OCI-LY1 (cell line): ENCODE results near the gene PEX1.

Experiments
- H2AFZ ChIP-seq: fragments of 200-600 bp; sonication (generic), shearing (Covaris generic); 2 replicates; pipeline ENCODE4 v1.6.0; 2014; ENCODE audit warnings: antibody characterized with exemption, mild to moderate bottlenecking, low read length
- H3F3A ChIP-seq: fragments of 200-600 bp; sonication (generic), shearing (Covaris generic); 2 replicates; pipeline ENCODE4 v1.6.0; 2014; ENCODE audit warnings: mild to moderate bottlenecking, antibody characterized with exemption, low read length, moderate library complexity; ENCODE audit not compliant: insufficient read depth
- H3K27ac ChIP-seq: fragments of 200-600 bp; sonication (generic); 2 replicates; pipeline ENCODE4 v1.5.1; 2014; ENCODE audit warnings: low read length, mixed run types, mild to moderate bottlenecking, low read depth; ENCODE audit not compliant: poor library complexity, severe bottlenecking
- H3K27me3 ChIP-seq: fragments of 200-600 bp; sonication (generic); 2 replicates; pipeline ENCODE4 v1.6.0; 2014; ENCODE audit warnings: antibody characterized with exemption, mild to moderate bottlenecking, low read length, moderate library complexity; ENCODE audit not compliant: insufficient read depth
- H3K36me3 ChIP-seq: fragments of 200-600 bp; sonication (generic); 2 replicates; pipeline ENCODE4 v1.6.1; 2014; ENCODE audit warnings: mild to moderate bottlenecking, antibody characterized with exemption, low read length, moderate library complexity, mixed read lengths; ENCODE audit not compliant: insufficient read depth
- H3K4me1 ChIP-seq: fragments of 200-600 bp; sonication (generic); 2 replicates; pipeline ENCODE4 v1.5.1; 2014; ENCODE audit warnings: mild to moderate bottlenecking, low read length, moderate library complexity; ENCODE audit not compliant: insufficient read depth, severe bottlenecking
- H3K4me2 ChIP-seq: fragments of 200-600 bp; sonication (generic), shearing (Covaris generic); 2 replicates; pipeline ENCODE4 v1.6.1; 2014; ENCODE audit warnings: low read length
- H3K4me3 ChIP-seq: fragments of 200-600 bp; sonication (generic); 2 replicates; pipeline ENCODE4 v1.5.1; 2014; ENCODE audit warnings: low read length, low read depth, mild to moderate bottlenecking, mixed read lengths; ENCODE audit not compliant: poor library complexity, severe bottlenecking
- H3K79me2 ChIP-seq: fragments of 200-600 bp; shearing (Covaris generic); 2 replicates; pipeline ENCODE4 v1.6.1; 2016; ENCODE audit warnings: mixed run types, low read length, mixed read lengths; ENCODE audit not compliant: insufficient read depth
- H3K9ac ChIP-seq: fragments of 200-600 bp; sonication (generic), shearing (Covaris generic); 2 replicates; pipeline ENCODE4 v1.6.1; 2014; ENCODE audit warnings: mild to moderate bottlenecking, low read length, mixed read lengths
- H3K9me2 ChIP-seq: fragments of 200-600 bp; sonication (generic), shearing (Covaris generic); 2 replicates; pipeline ENCODE4 v1.6.1; 2014; ENCODE audit warnings: low read depth, mild to moderate bottlenecking, low read length, mixed read lengths
- H3K9me3 ChIP-seq: fragments of 200-600 bp; shearing (Covaris generic); 2 replicates; pipeline ENCODE4 v1.6.1; 2014; ENCODE audit warnings: low read length, mixed read lengths
- H4K20me1 ChIP-seq: fragments of 200-600 bp; sonication (generic), shearing (Covaris generic); 2 replicates; pipeline ENCODE4 v1.6.0; 2016; ENCODE audit warnings: mild to moderate bottlenecking, low read length; ENCODE audit not compliant: insufficient read depth
- CTCF ChIP-seq: fragments of 200-600 bp; sonication (generic), shearing (Covaris generic); IDR thresholded peaks from 2 replicates; pipeline ENCODE4 v1.5.1; 2017; ENCODE audit warnings: mild to moderate bottlenecking, antibody characterized with exemption, low read length, moderate library complexity, mixed read lengths
- EZH2 ChIP-seq: fragments of 200-600 bp; sonication (generic), shearing (Covaris generic); IDR thresholded peaks from 2 replicates; pipeline ENCODE4 v1.8.0; 2017; ENCODE audit warnings: borderline replicate concordance, mixed run types, mild to moderate bottlenecking, antibody characterized with exemption, low read length, moderate library complexity, mixed read lengths

Gene PEX1

GRCh38 chr7:92567460-92567859 is 39.1 kb upstream of the PEX1 start:
- H3K9me2 ChIP-seq: no peaks in the 10 kb centered on the region
- no peaks in the 10 kb centered on the region for H4K20me1 ChIP-seq
- no peak overlapping the region for H3K4me3 ChIP-seq
- H3K9ac ChIP-seq: no peak overlapping the region
- TF ChIP-seq EZH2 (no peak), CTCF (no peak)
- H3K79me2 ChIP-seq: no peaks in the 10 kb centered on the region; the same call in 1 of the 2 replicates
- H3K27ac ChIP-seq: no peak overlapping the region
- H3K27me3 ChIP-seq: no peaks in the 10 kb centered on the region
- H3F3A ChIP-seq: no peaks in the 10 kb centered on the region
- no peaks in the 10 kb centered on the region for H3K9me3 ChIP-seq
- no peak overlapping the region for H2AFZ ChIP-seq
- H3K4me2 ChIP-seq: no peak overlapping the region
- no peaks in the 10 kb centered on the region for H3K4me1 ChIP-seq
- peaks cover 86% of the 10 kb centered on the region for H3K36me3 ChIP-seq

GRCh38 chr7:92563345-92563744 is 35.0 kb upstream of the PEX1 start:
- Histone ChIP-seq H3K79me2 (no peaks in the 10 kb centered on the region), H3K4me2 (no peak overlapping the region), H3K9ac (no peak overlapping the region), H4K20me1 (no peaks in the 10 kb centered on the region), H3K9me3 (no peaks in the 10 kb centered on the region), H3F3A (no peaks in the 10 kb centered on the region), H3K27ac (no peak overlapping the region), H3K9me2 (no peaks in the 10 kb centered on the region), H3K27me3 (no peaks in the 10 kb centered on the region), H3K36me3 (peaks cover 77% of the 10 kb centered on the region), H2AFZ (no peak overlapping the region), H3K4me1 (no peaks in the 10 kb centered on the region), H3K4me3 (no peak overlapping the region)
- TF ChIP-seq CTCF: no peak
- no peak for TF ChIP-seq EZH2

GRCh38 chr7:92560602-92561001 is 32.3 kb upstream of the PEX1 start:
- no peak overlapping the region for H3K4me3 ChIP-seq
- no peaks in the 10 kb centered on the region for H3K9me2 ChIP-seq
- TF ChIP-seq CTCF (no peak), EZH2 (no peak)
- no peaks in the 10 kb centered on the region for H4K20me1 ChIP-seq
- no peaks in the 10 kb centered on the region for H3K4me1 ChIP-seq
- no peak overlapping the region for H2AFZ ChIP-seq
- no peaks in the 10 kb centered on the region for H3F3A ChIP-seq
- H3K36me3 ChIP-seq: peaks cover 54% of the 10 kb centered on the region
- no peaks in the 10 kb centered on the region for H3K9me3 ChIP-seq
- H3K9ac ChIP-seq: no peak overlapping the region
- H3K27ac ChIP-seq: no peak overlapping the region
- H3K4me2 ChIP-seq: no peak overlapping the region
- no peaks in the 10 kb centered on the region for H3K79me2 ChIP-seq
- no peaks in the 10 kb centered on the region for H3K27me3 ChIP-seq
